HG03575 (cell line): Measurements from ENCODE around the gene MT1H.
"Not testable (repeated sequence)": the region's sequence is repeated elsewhere in the genome, so short reads cannot be mapped to it uniquely, and the experiment has no call there.

Experiments
- ATAC-seq: cut with Tn5 transposase; IDR thresholded peaks from one replicate; pipeline ENCODE4 v1.9.1; 2021; ENCODE audit not compliant: unreplicated experiment, insufficient number of reproducible peaks, low FRiP score; ENCODE audit errors: extremely low read depth

The MT1H gene

DNA sequence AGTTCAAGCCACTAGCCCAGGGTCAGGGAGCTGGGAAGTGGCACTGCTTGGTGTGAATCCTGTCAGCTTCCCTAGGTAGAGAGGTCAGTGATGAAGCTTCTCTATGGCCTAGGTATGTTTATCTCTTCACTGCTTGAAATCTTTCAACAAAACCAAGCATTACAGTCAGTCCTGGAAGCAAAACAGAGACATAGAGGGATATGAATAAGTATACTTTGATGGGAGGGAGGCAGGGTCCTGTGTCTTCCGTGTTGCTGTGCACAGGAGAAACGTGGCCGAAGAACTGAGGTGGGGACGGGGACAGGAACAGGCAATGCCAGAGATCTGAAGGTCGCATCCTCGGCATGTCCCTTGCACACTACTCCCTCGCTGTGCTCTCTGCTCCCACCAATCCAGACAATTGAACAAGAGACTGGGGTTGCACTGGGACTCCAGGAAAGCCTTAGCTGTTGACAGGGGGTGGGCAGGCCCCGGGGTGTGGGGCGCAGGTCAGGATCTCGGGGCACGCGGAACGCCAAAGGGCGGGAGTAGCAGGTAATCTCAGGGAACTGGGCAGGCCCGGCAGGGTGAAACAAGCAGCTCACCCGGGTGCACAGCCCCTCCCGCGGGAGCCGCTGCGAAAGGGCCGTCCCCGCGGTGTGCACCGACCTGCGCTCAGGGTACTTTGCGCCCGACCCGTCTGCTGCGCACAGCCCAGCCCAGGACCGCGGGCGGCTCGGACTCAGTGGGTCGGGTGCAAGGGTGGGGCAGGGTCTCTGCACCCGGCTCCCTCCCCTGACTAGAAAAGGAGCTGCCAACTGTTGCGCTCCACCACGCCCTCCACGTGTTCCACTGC is at the start of gene MT1H:
TSS of gene MT1H (plus strand) at position 810 of the 835 bp plus-strand sequence. CDS start 71 bp downstream, outside the sequence.
- ATAC-seq: no peak

DNA sequence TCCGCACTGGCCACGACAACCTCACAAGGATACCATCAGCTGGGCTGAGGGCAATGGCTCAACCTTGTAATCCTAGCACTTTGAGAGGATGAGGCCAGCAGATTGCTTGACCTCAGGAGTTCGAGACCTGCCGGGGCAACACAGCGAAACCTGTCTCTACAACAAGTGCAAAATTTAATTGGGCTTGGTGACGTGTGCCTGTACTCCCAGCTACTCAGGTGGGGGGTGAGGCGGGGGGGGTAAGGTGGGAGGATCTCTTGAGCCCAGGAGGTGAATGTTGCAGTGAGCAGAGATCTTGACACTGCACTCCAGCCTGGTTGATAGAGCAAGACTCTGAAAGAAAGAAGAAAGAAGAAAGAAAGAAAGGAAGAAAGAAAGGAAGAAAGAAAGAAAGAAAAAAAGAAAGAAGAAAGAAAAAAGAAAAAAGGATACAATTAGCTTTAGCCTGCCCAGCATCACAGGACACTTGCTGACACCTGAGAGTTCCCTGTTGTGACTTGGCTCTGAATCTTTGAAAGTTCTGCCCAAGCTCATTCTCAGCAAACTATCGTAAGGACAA is 49.2 kb upstream of the MT1H start:
- ATAC-seq: no peak

DNA sequence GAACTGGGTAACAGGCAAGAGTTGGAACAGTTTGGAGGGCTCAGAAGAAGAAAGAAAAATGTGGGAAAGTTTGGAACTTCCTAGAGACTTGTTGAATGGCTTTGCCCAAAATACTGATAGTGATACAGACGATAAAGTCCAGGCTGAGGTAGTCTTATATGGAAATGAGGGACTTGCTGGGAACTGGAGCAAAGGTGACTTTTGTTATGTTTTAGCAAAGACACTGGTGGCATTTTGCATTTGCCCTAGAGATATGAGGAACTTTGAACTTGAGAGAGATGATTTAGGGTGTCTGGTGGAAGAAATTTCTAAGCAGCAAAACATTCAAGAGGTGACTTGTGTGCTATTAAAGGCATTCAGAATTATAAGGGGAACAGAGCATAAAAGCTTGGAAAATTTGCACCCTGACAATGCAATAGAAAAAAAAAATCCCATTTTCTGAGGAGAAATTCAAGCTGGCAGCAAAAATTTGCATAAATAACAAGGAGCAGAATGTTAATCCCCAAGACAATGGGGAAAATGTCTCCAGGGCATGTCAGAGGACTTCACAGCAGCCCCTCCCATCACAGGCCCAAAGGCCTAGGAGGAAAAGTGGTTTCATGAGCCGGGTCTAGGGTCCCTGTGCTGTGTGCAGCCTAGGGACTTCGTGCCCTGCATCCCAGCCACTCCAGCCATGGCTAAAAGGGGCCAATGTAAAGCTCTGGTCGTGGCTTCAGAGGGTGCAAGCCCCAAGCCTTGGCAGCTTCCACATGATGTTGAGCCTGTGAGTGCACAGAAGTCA is 47.8 kb upstream of the MT1H start:
- not testable (repeated sequence) for ATAC-seq

DNA sequence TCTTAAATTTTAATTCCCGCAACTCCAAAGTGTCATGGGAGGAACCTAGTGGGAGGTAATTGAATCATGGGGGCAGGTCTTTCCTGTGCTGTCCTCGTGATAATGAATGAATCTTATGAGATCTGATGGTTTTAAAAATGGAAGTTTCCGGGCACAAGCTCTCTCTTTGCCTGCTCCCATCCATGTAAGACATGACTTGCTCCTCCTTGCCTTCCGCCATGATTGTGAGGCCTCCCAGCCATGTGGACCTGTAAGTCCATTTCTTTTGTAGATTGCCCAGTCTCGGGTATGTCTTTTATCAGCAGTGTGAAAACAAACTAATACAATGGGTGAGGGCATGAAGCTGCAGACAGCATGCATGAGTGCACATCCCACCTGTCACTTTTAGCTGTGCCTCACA is 46.4 kb upstream of the MT1H start:
- ATAC-seq: not testable (repeated sequence)

DNA sequence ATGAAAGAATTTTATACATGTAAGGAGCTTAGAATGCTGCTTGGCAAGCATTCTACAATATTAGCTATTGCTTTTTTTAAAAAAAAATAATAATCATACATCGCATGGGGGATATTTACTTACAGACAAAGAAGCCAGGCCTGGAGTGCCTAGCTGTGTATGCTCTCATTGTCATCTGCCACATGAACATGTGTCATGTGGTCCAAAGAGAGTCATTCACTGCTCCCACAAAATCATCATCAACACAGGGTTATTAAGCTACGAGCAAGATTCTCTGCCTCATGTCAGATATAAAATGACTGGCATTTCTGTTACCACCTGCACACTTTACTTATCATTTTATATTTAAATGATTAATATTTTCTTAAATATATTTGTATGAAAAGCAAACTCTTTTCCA is 46.0 kb upstream of the MT1H start:
- no peak for ATAC-seq

DNA sequence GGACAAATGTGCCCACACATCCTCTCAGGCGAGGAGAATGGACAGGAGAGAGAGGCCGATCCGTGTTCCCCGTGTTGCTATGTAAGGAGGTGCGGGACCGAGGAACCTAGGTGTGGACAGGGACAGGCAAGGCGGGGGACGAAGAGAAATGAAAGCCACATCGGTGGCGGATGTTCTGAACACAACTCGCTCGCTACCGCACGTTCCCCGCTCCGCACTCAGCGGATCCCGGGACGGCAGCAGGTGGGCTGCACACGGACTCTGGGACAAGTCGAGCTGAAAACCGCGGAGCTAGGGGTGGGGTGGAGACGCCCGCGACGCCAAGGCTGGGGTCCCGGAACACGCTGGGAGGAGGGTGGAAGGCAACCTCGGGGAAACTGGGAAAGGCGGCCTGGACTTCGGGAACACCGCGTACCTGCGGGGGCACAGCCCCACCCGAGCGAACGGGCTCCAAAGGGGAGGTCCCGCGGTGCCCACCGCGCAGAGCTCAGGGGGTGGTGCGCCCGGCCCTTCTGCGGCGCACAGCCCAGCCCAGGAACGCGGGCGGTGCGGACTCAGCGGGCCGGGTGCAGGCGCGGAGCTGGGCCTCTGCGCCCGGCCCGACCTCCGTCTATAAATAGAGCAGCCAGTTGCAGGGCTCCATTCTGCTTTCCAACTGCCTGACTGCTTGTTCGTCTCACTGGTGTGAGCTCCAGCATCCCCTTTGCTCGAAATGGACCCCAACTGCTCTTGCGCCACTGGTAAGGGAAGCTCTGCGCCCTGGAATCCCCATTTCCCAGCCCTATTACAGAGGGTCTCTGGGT is 44.3 kb upstream of the MT1H start, which contains the start of gene MT1E:
TSS of gene MT1E (plus strand) at position 642 of the 803 bp plus-strand sequence. CDS start at position 713, 71 bp downstream.
- no peak for ATAC-seq

DNA sequence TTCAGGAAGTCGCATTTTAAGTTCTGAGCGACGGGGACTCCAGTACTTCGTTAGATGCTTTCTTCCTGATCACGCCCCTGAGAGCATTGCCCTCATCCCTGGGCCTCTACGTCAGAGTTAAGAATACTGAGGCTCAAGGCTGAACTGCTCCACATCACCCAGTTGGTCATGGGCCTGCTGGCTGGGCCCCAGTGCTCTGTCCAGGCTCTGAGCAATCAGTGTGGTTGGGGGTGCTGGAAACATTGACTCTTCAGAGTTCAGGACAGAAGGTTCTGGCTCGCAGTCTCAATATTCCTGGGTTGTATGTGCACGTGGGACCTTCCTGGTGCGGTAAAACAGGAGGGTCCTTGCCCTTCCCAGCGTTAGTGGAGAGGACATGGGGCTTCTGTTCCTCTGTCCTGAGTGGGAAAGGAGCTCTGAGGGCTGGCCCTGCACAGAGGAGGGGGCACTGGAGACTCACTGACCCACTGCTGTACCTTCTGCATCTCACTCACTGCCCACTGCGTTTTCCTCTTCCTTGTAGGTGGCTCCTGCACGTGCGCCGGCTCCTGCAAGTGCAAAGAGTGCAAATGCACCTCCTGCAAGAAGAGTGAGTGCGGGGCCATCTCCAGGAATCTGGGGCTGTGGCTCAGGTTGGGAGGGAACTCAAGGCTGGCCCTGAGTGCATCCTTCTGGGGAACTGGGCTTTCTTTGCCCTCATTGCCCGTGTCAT is 43.5 kb upstream of the MT1H start:
- no peak for ATAC-seq

DNA sequence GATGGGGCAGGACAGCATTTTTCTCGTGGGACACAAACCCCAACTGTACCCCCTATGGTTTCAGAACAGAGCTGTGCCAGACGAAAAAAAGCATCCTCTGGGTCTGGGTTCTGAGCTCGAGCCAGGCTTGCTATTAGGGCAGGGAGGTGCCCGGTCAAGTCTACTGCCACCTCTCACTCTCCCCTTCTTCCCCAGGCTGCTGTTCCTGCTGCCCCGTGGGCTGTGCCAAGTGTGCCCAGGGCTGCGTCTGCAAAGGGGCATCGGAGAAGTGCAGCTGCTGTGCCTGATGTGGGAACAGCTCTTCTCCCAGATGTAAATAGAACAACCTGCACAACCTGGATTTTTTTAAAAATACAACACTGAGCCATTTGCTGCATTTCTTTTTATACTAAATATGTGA is 42.9 kb upstream of the MT1H start:
- ATAC-seq: no peak

DNA sequence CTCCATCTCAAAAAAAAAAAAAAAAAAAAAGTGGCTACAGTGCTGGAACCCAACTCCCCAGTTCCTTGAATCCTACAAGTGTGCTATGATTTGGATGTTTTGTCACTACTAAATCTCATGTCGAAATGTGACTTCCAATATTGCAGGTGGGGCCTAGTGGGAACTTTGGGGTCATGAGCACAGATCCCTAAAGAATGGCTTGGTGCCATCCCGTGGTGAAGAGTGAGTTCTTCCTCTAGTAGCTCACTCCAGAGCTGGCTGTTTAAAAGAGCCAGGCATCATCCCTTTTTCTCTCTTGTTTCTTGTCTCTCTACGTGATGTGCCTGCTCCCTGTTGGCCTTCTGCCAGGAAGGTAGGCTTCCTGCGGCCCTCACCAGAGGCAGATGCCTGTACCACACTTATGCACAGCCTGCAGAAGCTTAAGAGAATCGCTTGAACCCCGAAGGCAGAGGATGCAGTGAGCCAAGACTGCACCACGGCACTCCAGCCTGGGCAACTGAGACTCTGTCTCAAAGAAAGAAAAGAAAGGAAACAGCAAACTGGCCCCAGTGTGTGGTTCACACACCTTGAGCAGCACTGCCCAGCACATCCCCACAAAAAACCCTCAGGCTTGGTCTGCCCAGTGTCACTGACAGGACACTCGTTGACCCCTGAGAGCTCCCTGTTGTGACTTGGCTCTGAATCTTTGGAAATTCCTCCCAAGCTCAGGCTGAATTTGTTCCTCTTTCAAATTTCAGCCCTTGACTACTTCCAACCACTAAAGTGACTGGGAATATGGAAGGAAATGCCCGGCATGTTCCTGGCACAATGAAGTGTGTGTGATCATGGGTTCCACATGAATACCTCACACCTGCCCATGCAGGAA is 40.9 kb upstream of the MT1H start:
- no peak for ATAC-seq

DNA sequence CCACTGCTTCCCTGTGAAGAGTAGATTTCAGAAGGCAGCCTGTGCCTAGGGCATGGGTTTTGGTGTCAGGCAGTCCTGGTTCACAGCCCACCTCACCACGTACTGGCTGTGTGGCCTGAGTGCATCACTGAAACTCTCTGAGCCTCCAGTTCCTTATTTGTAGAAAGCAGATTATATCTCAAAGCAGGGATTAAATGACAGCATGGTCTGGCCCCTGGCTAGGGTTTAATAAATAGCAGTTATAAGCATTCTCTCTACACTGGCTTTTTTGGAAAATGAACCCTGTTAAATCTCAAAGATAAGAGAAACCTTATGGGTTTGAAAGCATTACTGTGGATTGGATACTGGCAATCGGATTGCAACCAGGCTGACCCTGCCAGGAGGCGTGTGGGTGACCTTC is 40.1 kb upstream of the MT1H start:
- ATAC-seq: no peak

DNA sequence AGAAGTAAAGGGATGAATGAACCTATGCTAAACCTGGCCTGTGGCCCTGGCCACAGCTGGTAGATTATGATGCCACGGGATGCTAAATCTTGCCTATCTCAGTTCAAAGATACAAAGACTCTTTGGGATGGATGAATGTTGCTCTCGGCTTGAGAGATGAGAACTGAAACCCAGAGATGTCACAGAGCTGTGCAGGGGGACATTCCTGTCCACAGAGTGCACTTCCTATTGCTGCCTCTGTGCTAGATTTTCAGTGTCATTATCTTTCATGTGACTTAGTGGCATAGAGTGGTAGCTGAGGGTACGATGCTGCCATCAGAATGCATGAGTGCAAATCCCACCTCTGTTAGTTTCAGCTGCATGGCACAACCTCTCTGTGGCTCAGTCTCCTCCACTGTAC is 39.5 kb upstream of the MT1H start:
- ATAC-seq: peak; percentile 88

DNA sequence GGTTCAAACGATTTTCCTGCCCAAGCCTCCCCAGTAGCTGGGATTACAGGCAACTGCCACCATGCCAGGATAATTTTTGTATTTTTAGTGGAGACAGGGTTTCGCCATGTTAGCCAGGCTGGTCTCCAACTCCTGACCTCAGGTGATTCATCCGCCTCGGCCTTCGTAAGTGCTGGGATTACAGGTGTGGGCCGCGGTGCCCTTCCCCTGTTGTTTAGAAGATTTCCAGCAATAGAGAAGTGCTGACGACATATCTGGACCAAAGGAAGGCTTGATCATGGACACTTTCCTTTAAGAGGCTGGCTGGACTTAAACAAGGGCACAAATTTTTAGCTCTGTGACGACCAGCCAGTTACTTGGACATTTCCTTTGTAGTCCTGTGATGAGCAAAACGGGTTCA is 38.4 kb upstream of the MT1H start:
- no peak for ATAC-seq

DNA sequence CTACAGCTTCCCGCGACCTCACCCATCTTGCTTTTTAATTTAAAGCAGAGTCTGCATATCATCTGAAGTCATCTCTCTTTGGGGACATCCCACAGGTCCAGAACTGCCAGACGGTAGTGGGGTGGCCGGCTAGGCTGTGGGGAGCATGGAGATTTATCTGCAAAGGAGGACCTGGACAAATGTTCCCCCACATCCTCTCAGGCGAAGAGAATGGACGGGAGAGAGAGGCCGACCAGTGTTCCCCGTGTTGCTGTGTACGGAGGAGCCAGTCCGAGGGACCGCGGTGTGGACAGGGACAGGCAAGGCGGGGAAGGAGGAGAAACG is 37.8 kb upstream of the MT1H start:
- no peak for ATAC-seq

DNA sequence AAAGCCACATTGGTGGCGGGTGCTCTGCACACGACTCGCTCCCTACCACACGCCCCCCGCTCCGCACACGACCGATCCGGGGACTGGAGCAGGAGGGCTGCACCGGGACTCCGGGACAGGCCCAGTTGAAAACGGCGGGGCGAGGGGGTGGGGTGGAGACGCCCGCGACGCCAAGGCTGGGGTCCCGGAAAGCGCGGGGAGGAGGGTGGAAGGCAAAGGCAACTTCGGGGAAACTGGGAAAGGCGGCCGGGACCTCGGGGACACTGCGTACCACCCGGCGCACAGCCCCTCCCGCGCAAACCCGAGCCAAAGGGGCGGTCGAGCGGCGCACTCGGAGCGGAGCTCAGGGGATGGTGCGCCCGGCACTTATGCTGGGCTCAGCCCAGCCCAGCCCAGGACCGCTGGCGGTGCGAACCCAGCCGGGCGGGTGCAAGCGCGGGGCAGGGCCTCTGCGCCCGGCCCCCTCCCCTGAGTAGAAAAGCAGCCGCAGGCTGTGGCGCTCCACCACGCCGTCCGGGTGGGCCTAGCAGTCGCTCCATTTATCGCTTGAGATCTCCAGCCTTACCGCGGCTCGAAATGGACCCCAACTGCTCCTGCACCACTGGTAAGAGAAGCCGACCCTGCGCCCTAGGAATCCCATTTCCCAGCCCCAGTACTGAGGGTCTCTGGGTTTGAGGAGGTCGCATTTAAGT is 37.3 kb upstream of the MT1H start, which contains the start of gene MT1M:
TSS of gene MT1M (plus strand) at position 504 of the 692 bp plus-strand sequence. CDS start at position 577, 73 bp downstream.
- ATAC-seq: no peak

DNA sequence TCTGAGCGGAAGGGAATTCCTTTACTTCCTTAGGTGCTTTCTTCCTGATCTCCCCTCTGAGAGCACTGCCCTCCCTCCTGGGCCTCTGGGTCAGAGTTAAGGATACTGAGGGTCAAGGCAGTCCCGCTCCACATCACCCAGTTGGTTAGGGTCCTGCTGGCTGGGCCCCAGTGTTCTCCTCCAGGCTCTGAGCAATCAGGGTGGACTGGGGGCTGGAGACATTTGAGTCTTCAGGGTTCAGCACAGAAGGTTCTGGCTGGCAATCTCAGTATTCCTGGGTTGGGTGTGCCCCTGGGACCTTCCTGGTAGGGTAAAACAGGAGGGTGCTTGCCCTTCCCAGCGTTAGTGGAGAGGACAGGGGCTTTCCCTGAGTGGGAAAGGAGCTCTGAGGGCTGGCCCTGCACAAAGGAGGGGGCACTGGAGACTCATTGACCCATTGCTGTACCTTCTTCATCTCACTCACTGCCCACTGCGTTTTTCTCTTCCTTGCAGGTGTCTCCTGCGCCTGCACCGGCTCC is 36.7 kb upstream of the MT1H start:
- no peak for ATAC-seq

DNA sequence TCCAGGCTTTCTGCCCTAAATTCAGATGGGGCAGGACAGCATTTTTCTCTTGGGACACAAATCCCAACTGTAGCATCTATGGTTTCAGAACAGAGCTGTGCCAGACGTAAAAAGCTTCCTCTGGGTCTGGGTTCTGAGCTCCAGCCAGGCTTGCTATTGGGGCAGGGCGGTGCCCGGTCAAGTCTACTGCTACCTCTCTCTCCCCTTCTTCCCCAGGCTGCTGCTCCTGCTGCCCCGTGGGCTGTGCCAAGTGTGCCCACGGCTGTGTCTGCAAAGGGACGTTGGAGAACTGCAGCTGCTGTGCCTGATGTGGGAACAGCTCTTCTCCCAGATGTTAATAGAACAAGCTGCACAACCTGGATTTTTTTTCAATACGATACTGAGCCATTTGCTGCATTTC is 36.1 kb upstream of the MT1H start:
- ATAC-seq: no peak
